SK-N-SH (cell line): ENCODE results near the gene TUBGCP2.
"Not testable (repeated sequence)": the region's sequence is repeated elsewhere in the genome, so short reads cannot be mapped to it uniquely, and the experiment has no call there.

Experiments used
- CHD2 ChIP-seq: fragments of 150-350 bp; IDR thresholded peaks from 2 replicates; pipeline ENCODE4 v1.6.1; 2018; ENCODE audit warnings: low read length; ENCODE audit not compliant: partially characterized antibody
- CTCF ChIP-seq: fragments of 200-600 bp; sonication (generic); IDR thresholded peaks from 2 replicates; pipeline ENCODE4 v1.6.1; 2017; ENCODE audit warnings: antibody characterized with exemption, mild to moderate bottlenecking, moderate library complexity
- MXI1 ChIP-seq: IDR thresholded peaks from 2 replicates; pipeline ENCODE4 v1.6.1; 2012; ENCODE audit warnings: mild to moderate bottlenecking, low read depth, low read length, improper control_type of control experiment
- NFIC ChIP-seq: IDR thresholded peaks from 2 replicates; pipeline ENCODE4 v1.4.0; 2012; ENCODE audit warnings: borderline replicate concordance
- RCOR1 ChIP-seq: fragments of 150-350 bp; IDR thresholded peaks from 2 replicates; pipeline ENCODE4 v1.6.1; 2017; ENCODE audit warnings: antibody characterized with exemption, low read length
- RFX5 ChIP-seq: IDR thresholded peaks from 2 replicates; pipeline ENCODE4 v1.6.1; 2012; ENCODE audit warnings: mild to moderate bottlenecking, improper control_type of control experiment, low read length
- TF ChIP-seq, protein P1 (sequence below): IDR thresholded peaks from 2 replicates; pipeline ENCODE4 v1.4.0; 2012; ENCODE audit warnings: low read depth

- not testable (repeated sequence) for TF ChIP-seq MXI1, CTCF, RCOR1, RFX5, NFIC, CHD2
- TF ChIP-seq, protein P1, sequence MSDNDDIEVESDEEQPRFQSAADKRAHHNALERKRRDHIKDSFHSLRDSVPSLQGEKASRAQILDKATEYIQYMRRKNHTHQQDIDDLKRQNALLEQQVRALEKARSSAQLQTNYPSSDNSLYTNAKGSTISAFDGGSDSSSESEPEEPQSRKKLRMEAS: not testable (repeated sequence)
Observed at GRCh38 chr10:133322064-133322709, 13.5 kb upstream of the TUBGCP2 start.
